Gastrocnemius medialis (tissue), 4 donors: ENCODE data around the gene MGMT. TPM values are rescaled to one million over a fixed set of nuclear protein-coding genes. Genes with fewer than 3 reads are reported as not detected.

ENCODE experiments used
- ATAC-seq, 2 donors: fragments of 150-250 bp; one replicate each; pipeline ENCODE4 v1.9.1; 2016
- DNase-seq, 2 donors: peaks; one replicate each; pipeline ENCODE4 v3.0.0-alpha.2; 2019
- H3K27ac ChIP-seq, 4 donors: fragments of 200-600 bp; sonication (generic); 1 replicate in 1 of 4; 2 replicates in 3 of 4; pipeline ENCODE4 v1.5.1; 2016 to 2018; ENCODE audit warnings: mild to moderate bottlenecking in 2 of 4, moderate library complexity in 1 of 4
- H3K27me3 ChIP-seq, 3 donors: fragments of 200-600 bp; sonication (generic) in 2 of 3; 1 replicate in 1 of 3; 2 replicates in 2 of 3; pipeline versions ENCODE4 v1.5.1 to v1.6.0; 2016 to 2019; ENCODE audit warnings: mild to moderate bottlenecking in 1 of 3, moderate library complexity in 1 of 3
- H3K36me3 ChIP-seq, 2 donors: fragments of 200-600 bp; sonication (generic) in 1 of 2; one replicate each; pipeline ENCODE4 v1.5.1; 2017 to 2018
- H3K4me1 ChIP-seq, 2 donors: fragments of 200-600 bp; sonication (generic) in 1 of 2; one replicate each; pipeline ENCODE4 v1.5.1; 2016 to 2017; ENCODE audit warnings: mild to moderate bottlenecking in 2 of 2
- H3K4me3 ChIP-seq, 4 donors: fragments of 200-600 bp; sonication (generic) in 3 of 4; 1 replicate in 1 of 4; 2 replicates in 3 of 4; pipeline ENCODE4 v1.5.1; 2016 to 2019; ENCODE audit warnings: mild to moderate bottlenecking in 2 of 4
- H3K9me3 ChIP-seq, 3 donors: fragments of 200-600 bp; sonication (generic) in 2 of 3; 1 replicate in 1 of 3; 2 replicates in 2 of 3; pipeline ENCODE4 v1.5.1; 2016 to 2019
- POLR2A ChIP-seq, 2 donors: fragments of 450-650 bp; IDR thresholded peaks; one replicate each; pipeline ENCODE4 v1.6.1; 2017; ENCODE audit warnings: antibody characterized with exemption in 2 of 2, mild to moderate bottlenecking in 2 of 2, moderate library complexity in 2 of 2
- in situ Hi-C, 4 donors: fragments of 200-750 bp; cut with MboI; loops; one replicate each; pipeline versions ENCODE4 v1.15.0 to v1.8.0; 2017; ENCODE audit warnings: low sequenced_read_pairs in 4 of 4
- intact Hi-C: fragments of 100-400 bp; cut with DNase I; formaldehyde crosslinking; loops from one replicate; pipeline ENCODE4 v1.15.1; 2023; ENCODE audit warnings: low total_unique reads
- total RNA-seq, 4 donors: library from RNA; depleted of rRNA; stranded (reverse); fragments of >200 nt; gene quantifications; one replicate each; pipeline versions ENCODE4 v1.1.0 to v1.2.3, GENCODE V29; 2016
- TF ChIP-seq, protein P1 (sequence below), 5 experiments: fragments of 450-650 bp in 3 of 5; fragments of 200-600 bp in 2 of 5; sonication (generic) in 2 of 5; IDR thresholded peaks in 4 of 5; conservative IDR thresholded peaks in 1 of 5; 1 replicate in 4 of 5; 2 replicates in 1 of 5; pipeline ENCODE4 v1.5.1; 2016 to 2019; ENCODE audit warnings: antibody characterized with exemption in 5 of 5, mild to moderate bottlenecking in 3 of 5, moderate library complexity in 3 of 5

The MGMT gene
- total RNA-seq, 4 donors from 2014 or later = 8.9 to 20.7 (median 17.1) TPM

- Histone ChIP-seq H3K36me3 (no peaks in the 10 kb centered on the region), H3K27me3 (no peaks in the 10 kb centered on the region), H3K4me3 (no peak overlapping the region), H3K9me3 (no peaks in the 10 kb centered on the region), H3K4me1 (no peaks in the 10 kb centered on the region), H3K27ac (no peak overlapping the region)
- TF ChIP-seq POLR2A (IDR thresholded peaks at IDR 0.05) = no peak
- TF ChIP-seq, protein P1, sequence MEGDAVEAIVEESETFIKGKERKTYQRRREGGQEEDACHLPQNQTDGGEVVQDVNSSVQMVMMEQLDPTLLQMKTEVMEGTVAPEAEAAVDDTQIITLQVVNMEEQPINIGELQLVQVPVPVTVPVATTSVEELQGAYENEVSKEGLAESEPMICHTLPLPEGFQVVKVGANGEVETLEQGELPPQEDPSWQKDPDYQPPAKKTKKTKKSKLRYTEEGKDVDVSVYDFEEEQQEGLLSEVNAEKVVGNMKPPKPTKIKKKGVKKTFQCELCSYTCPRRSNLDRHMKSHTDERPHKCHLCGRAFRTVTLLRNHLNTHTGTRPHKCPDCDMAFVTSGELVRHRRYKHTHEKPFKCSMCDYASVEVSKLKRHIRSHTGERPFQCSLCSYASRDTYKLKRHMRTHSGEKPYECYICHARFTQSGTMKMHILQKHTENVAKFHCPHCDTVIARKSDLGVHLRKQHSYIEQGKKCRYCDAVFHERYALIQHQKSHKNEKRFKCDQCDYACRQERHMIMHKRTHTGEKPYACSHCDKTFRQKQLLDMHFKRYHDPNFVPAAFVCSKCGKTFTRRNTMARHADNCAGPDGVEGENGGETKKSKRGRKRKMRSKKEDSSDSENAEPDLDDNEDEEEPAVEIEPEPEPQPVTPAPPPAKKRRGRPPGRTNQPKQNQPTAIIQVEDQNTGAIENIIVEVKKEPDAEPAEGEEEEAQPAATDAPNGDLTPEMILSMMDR (IDR thresholded peaks at IDR 0.05 in 4 of 5, conservative IDR thresholded peaks at IDR 0.05 in 1 of 5) = no peak
- ATAC-seq (no peak), DNase-seq (no peak)
- in situ Hi-C loops = no loop called here
- intact Hi-C loops = no loop called here
Measured at GRCh38 chr10:129442866-129443265, 24.2 kb upstream of the MGMT start.

- Histone ChIP-seq H3K9me3 (no peaks in the 10 kb centered on the region), H3K36me3 (no peaks in the 10 kb centered on the region), H3K4me3 (no peak overlapping the region), H3K4me1 (no peaks in the 10 kb centered on the region), H3K27ac (no peak overlapping the region), H3K27me3 (no peaks in the 10 kb centered on the region)
- TF ChIP-seq, protein P1 (IDR thresholded peaks at IDR 0.05 in 4 of 5, conservative IDR thresholded peaks at IDR 0.05 in 1 of 5) = no peak
- TF ChIP-seq POLR2A (IDR thresholded peaks at IDR 0.05) = no peak
- in situ Hi-C loops = no loop called here
- no peak for ATAC-seq
- intact Hi-C loops = no loop called here
- no peak for DNase-seq
Measured at GRCh38 chr10:129444359-129444758, 22.7 kb upstream of the MGMT start.

DNA sequence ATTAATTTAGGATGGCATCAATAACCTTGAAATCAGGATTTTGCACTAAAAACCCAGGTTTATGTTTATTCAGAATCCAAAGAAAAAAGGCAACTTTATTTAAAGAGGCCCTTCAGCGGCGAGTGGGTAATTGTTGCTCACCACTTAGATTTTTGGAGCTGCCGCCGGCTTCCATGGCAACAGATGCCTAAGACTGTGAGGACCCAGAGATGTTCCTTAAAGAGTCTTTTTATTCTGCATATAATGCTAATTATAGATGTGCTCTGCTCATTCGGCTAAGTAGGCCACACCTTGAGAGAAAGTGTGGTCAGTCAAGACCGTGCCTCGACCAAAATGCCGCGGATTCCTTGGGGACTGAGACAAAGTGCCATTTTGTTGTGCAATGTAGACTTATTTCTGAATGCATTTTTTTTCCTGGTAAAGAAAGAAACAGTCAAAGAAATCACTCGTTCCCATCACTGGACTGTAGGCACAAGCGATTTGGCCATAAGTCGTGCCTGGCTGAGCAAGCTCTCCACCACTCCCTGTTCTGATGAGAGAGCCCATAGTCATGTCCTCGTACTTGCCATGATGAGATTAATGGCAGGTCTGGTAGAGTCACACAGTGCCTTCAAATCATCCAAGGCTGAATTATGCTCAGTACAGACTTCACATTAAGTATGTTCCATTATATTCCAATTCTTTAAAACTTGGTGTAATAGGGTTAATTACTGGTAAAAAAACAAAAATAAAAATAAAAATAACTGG lies 21.4 kb upstream of the MGMT start:
- ATAC-seq = no peak
- intact Hi-C loops = no loop called here
- Histone ChIP-seq H3K27me3 (no peaks in the 10 kb centered on the region), H3K9me3 (no peaks in the 10 kb centered on the region), H3K27ac (no peak overlapping the region), H3K4me3 (no peak overlapping the region), H3K4me1 (no peaks in the 10 kb centered on the region), H3K36me3 (no peaks in the 10 kb centered on the region)
- in situ Hi-C loops = no loop called here
- TF ChIP-seq, protein P1 (IDR thresholded peaks at IDR 0.05 in 4 of 5, conservative IDR thresholded peaks at IDR 0.05 in 1 of 5) = no peak
- no peak for TF ChIP-seq POLR2A (IDR thresholded peaks at IDR 0.05)
- DNase-seq = no peak

DNA sequence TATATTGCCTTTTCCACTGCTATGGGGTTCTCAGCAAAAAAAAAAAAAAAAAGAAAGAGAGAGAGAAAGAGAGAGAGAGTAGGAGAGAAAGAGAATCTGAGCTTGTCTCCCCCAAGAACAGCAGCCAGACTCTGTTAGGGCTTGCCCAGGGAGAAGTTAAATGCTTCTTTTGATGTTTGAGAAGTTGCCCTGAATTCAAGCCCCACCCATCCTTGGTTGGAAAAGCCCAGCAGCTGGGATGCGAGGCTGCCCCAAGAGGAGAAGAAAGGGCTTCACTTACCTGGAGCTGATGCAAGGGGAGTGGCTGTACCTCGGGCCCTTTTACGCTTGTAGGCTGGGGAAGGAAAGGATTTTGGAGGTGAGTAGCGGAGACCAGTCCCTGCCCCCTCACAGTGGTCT lies 20.9 kb upstream of the MGMT start:
- Histone ChIP-seq H3K9me3 (no peaks in the 10 kb centered on the region), H3K27me3 (no peaks in the 10 kb centered on the region), H3K4me3 (no peak overlapping the region), H3K36me3 (no peaks in the 10 kb centered on the region), H3K27ac (no peak overlapping the region), H3K4me1 (no peaks in the 10 kb centered on the region)
- intact Hi-C loops = no loop called here
- TF ChIP-seq, protein P1 (IDR thresholded peaks at IDR 0.05 in 4 of 5, conservative IDR thresholded peaks at IDR 0.05 in 1 of 5) = no peak
- no peak for TF ChIP-seq POLR2A (IDR thresholded peaks at IDR 0.05)
- in situ Hi-C loops = no loop called here
- DNase-seq (no peak), ATAC-seq (no peak)

- no peaks in the 10 kb centered on the region for H3K36me3 ChIP-seq
- in situ Hi-C loops = no loop called here
- intact Hi-C loops = no loop called here
- H3K4me1 ChIP-seq = no peaks in the 10 kb centered on the region
- ATAC-seq = no peak
- H3K9me3 ChIP-seq = no peaks in the 10 kb centered on the region
- no peak overlapping the region for H3K27ac ChIP-seq
- H3K27me3 ChIP-seq = no peaks in the 10 kb centered on the region
- no peak overlapping the region for H3K4me3 ChIP-seq
- TF ChIP-seq, protein P1 (IDR thresholded peaks at IDR 0.05 in 4 of 5, conservative IDR thresholded peaks at IDR 0.05 in 1 of 5) = no peak
- no peak for TF ChIP-seq POLR2A (IDR thresholded peaks at IDR 0.05)
- no peak for DNase-seq
Measured at GRCh38 chr10:129447486-129447885, 19.6 kb upstream of the MGMT start.
